ENCODE results near the gene C11orf24. TPM values are rescaled to one million over a fixed set of nuclear protein-coding genes. Genes with fewer than 3 reads are reported as not detected.

Gene C11orf24
- polyA plus RNA-seq, 3 donors, result 9.5 to 21.8 (median 12.6) TPM

GRCh38 chr11:68309621-68310185 lies 37.9 kb upstream of the C11orf24 start:
- H3K36me3 ChIP-seq (replicated peaks in 1 of 2; ENCODE audit: control insufficient read depth in 1 of 2, insufficient read depth in 2 of 2, low read length in 2 of 2), result no peaks in the 10 kb centered on the region
- no peak overlapping the region for H2AFZ ChIP-seq (ENCODE audit: insufficient read depth, low read depth, low read length, poor library complexity, severe bottlenecking)
- H3K4me3 ChIP-seq (replicated peaks in 1 of 3; ENCODE audit: low read depth in 2 of 3, low read length in 3 of 3), result no peak overlapping the region
- no peaks in the 10 kb centered on the region for H4K20me1 ChIP-seq (ENCODE audit: insufficient read depth, low read length)
- Mint-ChIP-seq H3K27ac (no peak overlapping the region), H3K4me1 (peaks cover 31% of the 10 kb centered on the region), H3K4me3 (no peak overlapping the region), H3K27me3 (ENCODE audit: low read depth in 3 of 3) (peaks cover 33 to 43% (median 40%) of the 10 kb centered on the region in 3 donors), H3K36me3 (peaks cover 5 to 12% of the 10 kb centered on the region in 2 donors), H3K9me3 (peaks cover 0 to 16% (median 5%) of the 10 kb centered on the region in 7 donors)
- intact Hi-C loops (cut with micrococcal nuclease), result no loop called here
- WGBS (ENCODE audit: insufficient coverage), result 100% methylated on average over 1 of the region's 2 CpGs
- no peaks in the 10 kb centered on the region for H3K9me3 ChIP-seq (replicated peaks in 1 of 2; ENCODE audit: control insufficient read depth in 1 of 2, insufficient read depth in 1 of 2, low read length in 2 of 2)
- H3K27ac ChIP-seq (ENCODE audit: low read depth in 1 of 2, low read length in 2 of 2), result no peak overlapping the region
- no peak overlapping the region for H3K9ac ChIP-seq (ENCODE audit: insufficient read depth, low read length, poor library complexity, severe bottlenecking)
- peaks cover 15 to 19% of the 10 kb centered on the region in 2 donors for H3K4me1 ChIP-seq (ENCODE audit: control insufficient read depth in 1 of 2, insufficient read depth in 2 of 2, low read length in 2 of 2)
- no peak overlapping the region for H3K4me2 ChIP-seq (replicated peaks; ENCODE audit: extremely low read depth, low read length, poor library complexity, severe bottlenecking)
- no peaks in the 10 kb centered on the region for H3K79me2 ChIP-seq (ENCODE audit: insufficient read depth, low read length)
- peaks cover 17 to 29% of the 10 kb centered on the region in 2 donors for H3K27me3 ChIP-seq (ENCODE audit: control insufficient read depth in 2 of 2, insufficient read depth in 2 of 2, low read length in 2 of 2)
- no peak for TF ChIP-seq CTCF (IDR thresholded peaks at IDR 0.05)
- no peak for DNase-seq

GRCh38 chr11:68308068-68308467 lies 36.3 kb upstream of the C11orf24 start:
- Histone ChIP-seq H2AFZ (ENCODE audit: insufficient read depth, low read depth, low read length, poor library complexity, severe bottlenecking) (peak overlapping the region; percentile 62), H3K9me3 (replicated peaks in 1 of 2; ENCODE audit: control insufficient read depth in 1 of 2, insufficient read depth in 1 of 2, low read length in 2 of 2) (no peaks in the 10 kb centered on the region), H4K20me1 (ENCODE audit: insufficient read depth, low read length) (no peaks in the 10 kb centered on the region), H3K27ac (ENCODE audit: low read depth in 1 of 2, low read length in 2 of 2) (no peak overlapping the region), H3K4me1 (ENCODE audit: control insufficient read depth in 1 of 2, insufficient read depth in 2 of 2, low read length in 2 of 2) (peaks cover 12 to 19% of the 10 kb centered on the region in 2 donors), H3K4me3 (replicated peaks in 1 of 3; ENCODE audit: low read depth in 2 of 3, low read length in 3 of 3) (no peak overlapping the region), H3K9ac (ENCODE audit: insufficient read depth, low read length, poor library complexity, severe bottlenecking) (no peak overlapping the region), H3K36me3 (replicated peaks in 1 of 2; ENCODE audit: control insufficient read depth in 1 of 2, insufficient read depth in 2 of 2, low read length in 2 of 2) (no peaks in the 10 kb centered on the region), H3K4me2 (replicated peaks; ENCODE audit: extremely low read depth, low read length, poor library complexity, severe bottlenecking) (no peak overlapping the region), H3K27me3 (ENCODE audit: control insufficient read depth in 2 of 2, insufficient read depth in 2 of 2, low read length in 2 of 2) (peaks cover 6 to 13% of the 10 kb centered on the region in 2 donors), H3K79me2 (ENCODE audit: insufficient read depth, low read length) (no peaks in the 10 kb centered on the region)
- 53% methylated on average over 7 of the region's 11 CpGs for WGBS (ENCODE audit: insufficient coverage)
- H3K4me3 Mint-ChIP-seq, result no peak overlapping the region
- no peak for TF ChIP-seq CTCF (IDR thresholded peaks at IDR 0.05)
- H3K27ac Mint-ChIP-seq, result no peak overlapping the region
- H3K4me1 Mint-ChIP-seq, result peaks cover 26% of the 10 kb centered on the region
- H3K27me3 Mint-ChIP-seq (ENCODE audit: low read depth in 3 of 3), result peaks cover 17 to 28% (median 24%) of the 10 kb centered on the region in 3 donors
- H3K36me3 Mint-ChIP-seq, result peaks cover 0 to 6% of the 10 kb centered on the region in 2 donors
- peaks cover 0 to 11% (median 5%) of the 10 kb centered on the region in 7 donors for H3K9me3 Mint-ChIP-seq
- DNase-seq, result no peak
- intact Hi-C loops (cut with micrococcal nuclease), result no loop called here

Data from CD14-positive monocyte (primary cell).